Mesenchymal stem cell (in vitro differentiated cells and primary cell): ENCODE data around the gene C9orf43.
"Not testable (repeated sequence)": the region's sequence is repeated elsewhere in the genome, so short reads cannot be mapped to it uniquely, and the experiment has no call there.

Source experiments
- DNase-seq: peaks from one replicate; pipeline ENCODE4 v3.0.0-alpha.2; 2013
- H2AFZ ChIP-seq: one replicate; pipeline ENCODE4 v1.6.1; 2013; ENCODE audit warnings: low read depth, mild to moderate bottlenecking, control low read depth, inconsistent platforms, low read length, moderate library complexity
- H2AK5ac ChIP-seq: 2 replicates; pipeline ENCODE4 v1.6.1; 2013; ENCODE audit warnings: low read length, moderate library complexity, mild to moderate bottlenecking, inconsistent platforms; ENCODE audit not compliant: severe bottlenecking
- H2BK120ac ChIP-seq: one replicate; pipeline ENCODE4 v1.6.1; 2013; ENCODE audit warnings: low read depth, mild to moderate bottlenecking, inconsistent platforms, low read length, moderate library complexity
- H2BK12ac ChIP-seq, 2 experiments: one replicate each; pipeline ENCODE4 v1.6.1; 2013; ENCODE audit warnings: inconsistent platforms in 2 of 2, low read length in 2 of 2, mild to moderate bottlenecking in 2 of 2, moderate library complexity in 2 of 2, control low read depth in 1 of 2
- H2BK15ac ChIP-seq: one replicate; pipeline ENCODE4 v1.6.1; 2013; ENCODE audit warnings: mild to moderate bottlenecking, low read depth, inconsistent platforms; ENCODE audit not compliant: poor library complexity, severe bottlenecking
- H2BK5ac ChIP-seq: 2 replicates; pipeline ENCODE4 v1.6.1; 2013; ENCODE audit warnings: low read depth, mild to moderate bottlenecking, low read length, control low read depth, inconsistent platforms; ENCODE audit not compliant: poor library complexity, severe bottlenecking
- H3K14ac ChIP-seq, 2 experiments: one replicate each; pipeline ENCODE4 v1.6.1; 2013; ENCODE audit warnings: inconsistent platforms in 2 of 2, low read length in 2 of 2, control low read depth in 1 of 2, mild to moderate bottlenecking in 1 of 2, moderate library complexity in 1 of 2
- H3K18ac ChIP-seq, 2 experiments: one replicate each; pipeline ENCODE4 v1.6.1; 2013; ENCODE audit warnings: inconsistent platforms in 2 of 2, low read length in 2 of 2, control low read depth in 1 of 2, low read depth in 1 of 2, mild to moderate bottlenecking in 1 of 2
- H3K23ac ChIP-seq, 2 experiments: one replicate each; pipeline ENCODE4 v1.6.1; 2013; ENCODE audit warnings: inconsistent platforms in 2 of 2, low read length in 2 of 2, mild to moderate bottlenecking in 2 of 2, moderate library complexity in 2 of 2, control low read depth in 1 of 2
- H3K27ac ChIP-seq: 2 replicates; pipeline ENCODE4 v1.5.1; 2013; ENCODE audit warnings: mild to moderate bottlenecking, moderate library complexity, low read length, control low read depth, inconsistent platforms; ENCODE audit not compliant: poor library complexity, severe bottlenecking
- H3K27me3 ChIP-seq, 2 experiments: 2 replicates each; pipeline versions ENCODE4 v1.6.1 to v1.7.0; 2013; ENCODE audit warnings: low read length in 2 of 2, mild to moderate bottlenecking in 2 of 2, moderate library complexity in 2 of 2, control low read depth in 1 of 2, inconsistent platforms in 1 of 2; ENCODE audit not compliant: control insufficient read depth in 1 of 2, insufficient read depth in 1 of 2
- H3K36me3 ChIP-seq, 2 experiments: 2 replicates each; pipeline versions ENCODE4 v1.6.1 to v1.7.0; 2013; ENCODE audit warnings: low read length in 2 of 2, control low read depth in 1 of 2, inconsistent platforms in 1 of 2, low read depth in 1 of 2, mild to moderate bottlenecking in 1 of 2; ENCODE audit not compliant: insufficient read depth in 2 of 2, control insufficient read depth in 1 of 2
- H3K4ac ChIP-seq, 2 experiments: one replicate each; pipeline ENCODE4 v1.6.1; 2013; ENCODE audit warnings: inconsistent platforms in 2 of 2, low read length in 2 of 2, mild to moderate bottlenecking in 2 of 2, moderate library complexity in 2 of 2, control low read depth in 1 of 2, low read depth in 1 of 2
- H3K4me1 ChIP-seq: 2 replicates; pipeline ENCODE4 v1.6.1; 2013; ENCODE audit warnings: low read depth, low read length, control low read depth; ENCODE audit not compliant: control insufficient read depth, insufficient read depth
- H3K4me2 ChIP-seq: 2 replicates; pipeline ENCODE4 v1.6.1; 2013; ENCODE audit warnings: low read length, mild to moderate bottlenecking, inconsistent platforms; ENCODE audit not compliant: poor library complexity, severe bottlenecking
- H3K4me3 ChIP-seq, 2 experiments: 2 replicates each; pipeline versions ENCODE4 v1.5.1 to v1.7.0; 2013; ENCODE audit warnings: low read length in 2 of 2, mild to moderate bottlenecking in 2 of 2, control low read depth in 1 of 2, low read depth in 1 of 2; ENCODE audit not compliant: insufficient read depth in 1 of 2
- H3K79me1 ChIP-seq: replicated peaks from 2 replicates; pipeline ENCODE4 v1.6.1; 2013; ENCODE audit warnings: mild to moderate bottlenecking, control low read depth, low read length, inconsistent platforms; ENCODE audit not compliant: poor library complexity, severe bottlenecking
- H3K9ac ChIP-seq: 2 replicates; pipeline ENCODE4 v1.7.0; 2013; ENCODE audit warnings: mild to moderate bottlenecking, low read length, moderate library complexity
- H3K9me3 ChIP-seq: 2 replicates; pipeline ENCODE4 v1.7.0; 2013; ENCODE audit warnings: mild to moderate bottlenecking, low read length; ENCODE audit not compliant: control insufficient read depth
- H4K8ac ChIP-seq: one replicate; pipeline ENCODE4 v1.6.1; 2013; ENCODE audit warnings: inconsistent platforms, mild to moderate bottlenecking, low read length, moderate library complexity
- H4K91ac ChIP-seq: one replicate; pipeline ENCODE4 v1.6.1; 2013; ENCODE audit warnings: mild to moderate bottlenecking, low read length, inconsistent platforms
- WGBS: methylation state at CpG from one replicate; pipeline ENCODE4 v1.1.7; 2013; ENCODE audit warnings: mixed read lengths; 5-methylcytosine and 5-hydroxymethylcytosine counted together

C9orf43 gene

GRCh38 chr9:113364951-113365350 lies 45.6 kb upstream of the C9orf43 start:
- no peak overlapping the region for H4K8ac ChIP-seq
- no peak overlapping the region for H3K18ac ChIP-seq
- H2BK15ac ChIP-seq = no peak overlapping the region
- no peak overlapping the region for H2BK120ac ChIP-seq
- WGBS = no CpG with 5 or more reads among the region's 1 CpG
- H3K4me2 ChIP-seq = no peak overlapping the region
- H3K14ac ChIP-seq = no peak overlapping the region
- no peak overlapping the region for H2BK5ac ChIP-seq
- H4K91ac ChIP-seq = no peak overlapping the region
- no peaks in the 10 kb centered on the region for H3K27me3 ChIP-seq
- no peak overlapping the region for H3K9ac ChIP-seq
- no peak overlapping the region for H3K27ac ChIP-seq
- no peak overlapping the region for H3K4me3 ChIP-seq
- no peaks in the 10 kb centered on the region for H3K9me3 ChIP-seq
- H3K23ac ChIP-seq = no peak overlapping the region
- no peak overlapping the region for H3K4ac ChIP-seq
- no peak overlapping the region for H2BK12ac ChIP-seq
- H2AFZ ChIP-seq = no peak overlapping the region
- peaks cover 8% of the 10 kb centered on the region for H3K4me1 ChIP-seq
- H3K36me3 ChIP-seq = no peaks in the 10 kb centered on the region
- H3K79me1 ChIP-seq = no peaks in the 10 kb centered on the region
- DNase-seq = no peak
- H2AK5ac ChIP-seq = no peak overlapping the region

- H4K91ac ChIP-seq = not testable (repeated sequence)
- 89% methylated on average over 3 of the region's 3 CpGs for WGBS
Observed at GRCh38 chr9:113365652-113366051, 44.9 kb upstream of the C9orf43 start.

GRCh38 chr9:113368348-113368981 lies 42.1 kb upstream of the C9orf43 start:
- no peak overlapping the region for H3K9ac ChIP-seq
- no peak overlapping the region for H3K18ac ChIP-seq
- H4K8ac ChIP-seq = no peak overlapping the region
- no peak overlapping the region for H3K27ac ChIP-seq
- H2BK120ac ChIP-seq = no peak overlapping the region
- no peak overlapping the region for H2AK5ac ChIP-seq
- H3K79me1 ChIP-seq = peaks cover 3% of the 10 kb centered on the region
- no peaks in the 10 kb centered on the region for H3K4me1 ChIP-seq
- no peaks in the 10 kb centered on the region for H3K9me3 ChIP-seq
- WGBS = 93% methylated on average over 4 of the region's 5 CpGs
- no peak for DNase-seq
- no peak overlapping the region for H4K91ac ChIP-seq
- H3K4ac ChIP-seq = no peak overlapping the region
- peaks cover 4 to 10% of the 10 kb centered on the region in 2 experiments for H3K36me3 ChIP-seq
- H2BK12ac ChIP-seq = no peak overlapping the region
- no peak overlapping the region for H2AFZ ChIP-seq
- H3K4me2 ChIP-seq = no peak overlapping the region
- no peak overlapping the region for H3K4me3 ChIP-seq
- no peak overlapping the region for H2BK15ac ChIP-seq
- H3K14ac ChIP-seq = no peak overlapping the region
- no peak overlapping the region for H3K23ac ChIP-seq
- no peak overlapping the region for H2BK5ac ChIP-seq
- H3K27me3 ChIP-seq = no peaks in the 10 kb centered on the region

More at GRCh38 chr9:113365652-113366051, 44.9 kb upstream of the C9orf43 start:
- not testable (repeated sequence) for H4K8ac ChIP-seq, H3K9ac ChIP-seq, H2AK5ac ChIP-seq, H3K23ac ChIP-seq, H3K36me3 ChIP-seq, H3K79me1 ChIP-seq, DNase-seq, H2BK5ac ChIP-seq, H3K4ac ChIP-seq, H2AFZ ChIP-seq, H3K4me3 ChIP-seq, H3K27me3 ChIP-seq, H2BK120ac ChIP-seq, H3K4me1 ChIP-seq, H3K14ac ChIP-seq, H2BK12ac ChIP-seq, H2BK15ac ChIP-seq, H3K9me3 ChIP-seq, H3K4me2 ChIP-seq, H3K18ac ChIP-seq, H3K27ac ChIP-seq

GRCh38 chr9:113368982-113369854 lies 41.3 kb upstream of the C9orf43 start:
- H3K27ac ChIP-seq = no peak overlapping the region
- H3K79me1 ChIP-seq = peaks cover 10% of the 10 kb centered on the region
- H2BK12ac ChIP-seq = no peak overlapping the region
- H2BK15ac ChIP-seq = no peak overlapping the region
- H3K4ac ChIP-seq = no peak overlapping the region
- H4K8ac ChIP-seq = no peak overlapping the region
- no peaks in the 10 kb centered on the region for H3K4me1 ChIP-seq
- no peaks in the 10 kb centered on the region for H3K9me3 ChIP-seq
- no peak overlapping the region for H3K18ac ChIP-seq
- no peak overlapping the region for H2AK5ac ChIP-seq
- no peak overlapping the region for H3K14ac ChIP-seq
- 93% methylated on average over 11 of the region's 13 CpGs for WGBS
- peaks cover 12 to 18% of the 10 kb centered on the region in 2 experiments for H3K36me3 ChIP-seq
- H2AFZ ChIP-seq = no peak overlapping the region
- DNase-seq = no peak
- no peak overlapping the region for H3K23ac ChIP-seq
- H3K27me3 ChIP-seq = no peaks in the 10 kb centered on the region
- H2BK120ac ChIP-seq = no peak overlapping the region
- no peak overlapping the region for H3K9ac ChIP-seq
- no peak overlapping the region for H2BK5ac ChIP-seq
- no peak overlapping the region for H3K4me3 ChIP-seq
- H4K91ac ChIP-seq = no peak overlapping the region
- no peak overlapping the region for H3K4me2 ChIP-seq
